HK-2 (cell line): ENCODE data around the gene TEX44.
"Not testable (repeated sequence)": the region's sequence is repeated elsewhere in the genome, so short reads cannot be mapped to it uniquely, and the experiment has no call there.

Experiments
- DNase-seq: peaks from one replicate; pipeline ENCODE4 v3.0.0-alpha.2; 2018; ENCODE audit not compliant: unreplicated experiment

Gene TEX44

DNA sequence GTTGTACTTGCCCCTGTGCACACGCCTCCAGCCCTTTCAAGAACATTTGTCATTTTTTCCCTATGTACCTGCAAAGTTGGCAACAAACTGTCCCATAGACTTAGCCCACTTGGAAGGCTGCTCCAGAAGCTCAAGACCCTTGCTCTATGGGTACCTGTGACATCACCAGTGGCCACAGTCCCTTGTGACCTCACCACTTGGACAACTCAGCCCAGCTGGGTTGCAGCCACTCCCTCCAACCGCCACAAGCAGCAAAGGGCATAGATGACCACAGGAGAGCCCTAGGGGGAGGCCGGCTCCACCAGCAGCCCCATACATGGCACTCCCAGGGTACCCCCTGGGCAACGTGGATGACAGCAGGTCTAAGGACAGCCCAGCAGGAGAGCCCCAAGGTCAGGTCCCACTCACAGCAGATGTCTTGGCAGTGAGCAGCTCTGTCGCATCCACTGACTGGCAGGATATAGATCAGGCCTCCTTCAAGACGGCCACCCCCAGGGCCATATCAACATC, at the start of gene TEX44:
Gene TEX44, plus strand, starts transcription at position 229 of the 510 bp plus-strand sequence. Its CDS starts 88 bp downstream, at position 317.
- DNase-seq, result no peak

DNA sequence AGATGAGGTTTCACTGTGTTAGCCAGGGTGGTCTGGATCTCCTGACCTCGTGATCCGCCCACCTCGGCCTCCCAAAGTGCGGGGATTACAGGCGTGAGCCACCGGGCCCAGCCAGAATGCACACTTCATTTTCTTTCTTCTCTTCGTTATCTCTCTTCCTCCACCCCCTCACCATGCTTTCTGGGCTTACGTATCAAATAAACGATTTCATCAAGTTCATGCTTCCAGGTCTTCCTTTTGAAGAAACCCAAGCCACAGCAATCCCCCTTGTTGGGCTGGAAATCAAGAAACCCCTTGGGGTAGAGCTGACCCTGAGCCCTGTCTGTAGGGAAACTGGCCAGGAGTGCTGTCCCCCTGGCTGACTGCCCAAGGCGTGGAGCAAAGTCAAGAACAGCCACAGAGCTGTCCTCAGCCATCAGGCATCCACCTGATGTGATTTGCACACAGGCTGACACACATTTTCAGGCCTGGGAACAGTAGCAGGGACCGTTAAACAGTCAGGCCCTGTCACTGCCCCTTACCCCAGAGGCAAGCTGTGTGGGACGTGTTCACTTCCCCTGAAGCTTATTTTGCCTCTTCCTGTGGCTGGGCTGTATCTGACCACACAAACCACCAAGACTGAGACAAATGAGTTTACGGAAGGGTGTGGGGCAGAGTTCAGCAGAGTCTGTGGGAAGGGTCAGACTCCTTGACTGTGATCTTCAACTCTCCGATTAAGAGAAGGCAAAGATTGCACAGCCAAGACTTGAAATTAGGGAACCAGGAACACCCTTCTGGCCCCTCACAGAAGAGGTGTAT, 47.4 kb upstream of the TEX44 start:
- peak; percentile 60 for DNase-seq

DNA sequence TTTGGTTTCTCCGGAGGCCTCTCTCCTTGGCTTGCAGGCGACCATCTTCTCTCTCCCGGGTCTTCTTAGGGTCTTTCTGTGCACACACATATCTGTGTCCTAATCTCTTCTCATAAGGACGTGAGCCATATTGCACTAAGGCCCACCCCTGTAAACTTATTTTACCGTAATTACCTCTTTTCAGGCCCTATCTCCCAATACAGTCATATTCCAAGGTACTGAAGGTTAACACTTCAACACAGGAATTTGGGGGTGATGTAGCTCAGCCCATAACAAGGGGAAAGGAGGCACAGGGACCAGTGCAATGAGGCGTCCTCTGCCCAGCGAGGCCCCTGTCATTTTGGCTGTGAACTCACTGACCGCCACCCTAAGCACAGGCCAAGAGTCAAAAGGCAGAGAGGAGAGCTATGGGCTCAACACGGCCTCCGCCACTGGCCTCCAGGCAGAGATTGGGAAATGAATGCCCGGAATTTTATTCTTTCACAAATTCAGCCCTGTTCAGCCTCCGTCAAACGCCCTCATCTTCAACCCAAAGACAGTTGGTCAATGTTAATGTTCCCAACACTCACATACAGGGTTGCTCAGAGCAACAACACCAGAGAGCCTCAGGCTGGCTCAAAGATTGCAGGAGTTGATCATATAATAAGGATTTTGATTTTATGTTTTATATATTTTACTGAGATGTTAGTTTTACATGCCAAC, 46.5 kb upstream of the TEX44 start:
- DNase-seq, result no peak

DNA sequence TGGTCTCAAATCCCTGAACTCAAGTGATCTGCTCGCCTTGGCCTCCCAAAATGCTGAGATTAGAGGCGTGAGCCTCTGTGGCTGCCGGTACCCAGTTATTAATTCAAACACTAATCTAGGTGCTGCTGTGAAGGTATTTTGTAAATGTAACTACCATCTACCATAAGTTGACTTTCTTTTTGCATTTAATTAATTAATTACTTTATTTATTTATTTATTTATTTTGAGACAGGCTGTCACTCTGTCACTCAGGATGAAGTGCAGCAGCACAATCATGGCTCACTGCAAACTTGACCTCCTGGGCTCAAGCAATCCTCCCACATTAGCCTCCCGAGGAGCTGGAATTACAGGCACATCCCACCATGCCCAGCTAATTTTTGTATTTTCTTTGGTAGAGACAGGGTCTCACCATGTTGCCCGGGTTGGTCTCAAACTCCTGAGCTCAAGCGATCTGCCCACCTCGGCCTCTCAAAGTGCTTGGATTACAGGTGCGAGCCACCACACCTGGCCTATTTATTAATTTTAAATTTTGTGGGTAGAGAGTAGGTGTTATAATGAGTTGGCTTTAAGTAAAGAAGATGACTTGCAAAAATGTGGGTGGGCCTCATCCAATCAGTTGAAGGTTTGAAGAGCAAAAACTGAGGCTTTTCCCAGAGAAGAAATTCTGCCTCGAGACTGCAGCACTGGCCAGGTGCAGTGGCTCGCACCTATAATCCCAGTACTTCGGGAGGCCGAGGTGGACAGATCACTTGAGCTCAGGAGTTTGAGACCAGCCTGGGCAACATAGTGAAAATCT, 45.2 kb upstream of the TEX44 start:
- no peak for DNase-seq

DNA sequence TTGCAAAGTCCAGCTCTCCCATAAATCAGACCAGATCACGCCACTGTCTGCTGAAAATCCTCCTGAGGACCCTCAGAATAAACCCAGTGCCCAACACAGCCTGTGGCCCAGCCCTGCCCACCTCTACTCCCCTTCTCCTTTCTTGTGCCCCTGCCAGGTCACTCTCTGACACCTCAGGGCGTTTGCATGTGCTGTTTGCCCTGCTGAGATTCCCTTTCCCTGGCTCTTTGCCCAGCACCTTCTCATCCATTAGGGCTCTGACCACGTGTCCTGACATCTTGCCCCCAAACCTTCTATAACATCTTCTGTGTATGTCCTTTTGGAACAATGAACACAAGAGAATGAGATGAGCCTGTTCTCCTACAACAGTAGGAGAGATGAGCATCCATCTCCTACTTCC, 43.9 kb upstream of the TEX44 start:
- DNase-seq, result no peak

DNA sequence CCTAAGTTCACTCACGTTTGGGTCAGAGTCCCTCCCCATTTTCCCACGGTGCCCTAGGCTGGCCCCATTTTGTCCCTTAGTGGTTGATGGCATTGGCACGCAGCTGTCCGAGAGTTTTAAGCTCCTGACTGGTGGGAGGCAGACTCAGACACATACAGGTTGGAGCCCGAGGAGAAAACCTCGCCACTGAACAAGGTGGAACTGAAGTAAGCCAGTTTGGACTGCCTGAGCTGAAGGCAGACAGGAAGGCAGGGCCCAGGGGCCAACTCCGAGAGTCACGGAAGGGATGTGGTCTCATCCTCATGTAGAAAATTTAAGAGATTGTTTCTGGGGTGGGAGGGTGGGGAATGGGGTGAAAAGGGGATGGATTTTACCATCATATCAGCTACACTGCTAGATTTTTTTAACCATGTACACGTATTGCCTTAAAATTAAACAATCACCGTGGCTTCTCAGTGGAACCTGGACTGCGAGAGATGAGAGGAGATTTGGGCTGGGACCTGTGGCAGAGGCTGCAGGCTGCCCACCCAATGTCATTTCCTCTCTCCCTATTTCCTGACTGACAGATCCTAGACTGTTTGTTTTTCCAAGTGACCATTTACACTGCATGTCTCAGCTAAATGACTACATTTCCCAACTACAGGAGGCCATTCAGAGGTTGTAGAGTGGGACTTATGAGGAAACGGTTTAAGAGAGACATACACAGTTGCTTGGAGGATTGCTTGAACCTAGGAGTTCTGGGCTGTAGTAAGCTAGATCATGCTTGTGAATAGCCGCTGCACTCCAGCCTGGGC, 43.0 kb upstream of the TEX44 start:
- no peak for DNase-seq

DNA sequence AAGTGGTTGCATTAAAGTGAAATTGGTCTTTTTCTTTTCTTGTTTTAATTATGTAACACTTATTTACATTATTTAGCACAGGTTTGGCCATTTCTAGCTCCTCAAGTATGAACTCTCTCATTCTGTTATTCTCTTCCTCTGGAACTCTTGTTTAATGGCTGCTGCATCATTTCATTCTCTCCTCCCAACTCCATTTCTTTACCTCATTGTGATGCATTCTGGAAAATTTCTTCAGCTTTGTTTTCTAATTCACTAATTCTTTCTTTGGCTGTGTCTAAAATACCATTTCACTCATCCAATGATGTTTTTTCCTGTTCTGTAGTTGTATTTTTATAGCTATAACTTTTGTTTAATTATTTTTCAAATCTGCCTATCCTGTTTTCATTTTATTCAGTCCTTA, 39.9 kb upstream of the TEX44 start:
- no peak for DNase-seq

DNA sequence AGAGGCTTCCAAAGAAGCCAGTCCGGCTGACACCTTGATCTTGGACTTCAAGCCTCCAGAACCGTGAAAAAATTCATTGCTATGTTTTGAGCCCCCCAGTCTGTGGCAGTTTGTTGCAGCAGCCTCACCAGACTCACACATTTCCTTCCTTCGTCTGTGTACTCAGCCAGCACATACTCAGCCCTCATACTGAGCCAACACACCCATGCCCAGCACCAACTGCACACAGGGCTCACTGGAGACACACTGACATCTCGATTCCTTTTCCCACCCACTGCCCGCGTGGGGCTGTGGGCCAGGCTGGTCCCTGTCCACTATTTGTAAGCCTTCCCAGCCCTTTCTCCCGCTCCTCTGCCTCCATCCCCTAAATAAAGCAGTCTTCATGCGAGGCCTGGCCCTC, 38.3 kb upstream of the TEX44 start:
- no peak for DNase-seq

DNA sequence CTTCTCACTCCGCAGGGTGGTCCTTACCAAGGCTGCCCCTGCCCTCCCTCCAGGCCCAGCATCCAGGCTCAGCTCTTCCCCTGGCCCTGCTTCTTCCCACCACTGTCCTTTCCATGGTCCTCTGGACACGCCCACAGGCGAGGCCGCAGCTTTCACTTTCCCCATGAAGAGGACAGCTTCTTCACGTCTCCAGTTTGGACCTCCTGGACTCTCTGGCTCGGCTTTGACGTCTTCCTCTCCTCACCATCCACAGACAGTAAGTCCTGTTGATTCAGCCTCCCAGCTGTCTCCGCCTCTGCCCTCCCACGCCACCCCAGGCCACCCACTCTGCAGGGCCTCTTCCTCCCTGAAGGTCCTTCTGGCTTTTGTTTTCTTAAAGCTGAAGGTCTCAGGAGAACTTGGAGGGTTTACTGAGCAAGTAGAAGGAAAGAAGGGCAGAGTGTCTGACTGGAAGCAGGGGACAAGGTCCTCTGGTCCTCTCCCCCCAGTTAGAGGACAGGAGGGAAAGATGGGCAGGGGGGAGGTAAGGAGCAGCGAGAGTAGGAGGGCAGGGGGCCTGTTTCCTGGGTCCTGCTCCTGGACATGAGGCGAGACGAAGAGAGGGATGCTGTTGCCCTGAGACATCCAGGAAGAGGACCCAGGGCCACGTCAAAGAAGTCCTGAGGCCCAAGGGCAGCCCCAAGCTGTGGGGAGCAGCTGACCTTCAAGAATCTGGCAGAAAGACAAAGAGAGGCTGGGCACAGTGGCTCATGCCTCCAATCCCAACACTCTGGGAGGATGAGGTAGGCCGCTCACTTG, 37.7 kb upstream of the TEX44 start:
- DNase-seq, result no peak

DNA sequence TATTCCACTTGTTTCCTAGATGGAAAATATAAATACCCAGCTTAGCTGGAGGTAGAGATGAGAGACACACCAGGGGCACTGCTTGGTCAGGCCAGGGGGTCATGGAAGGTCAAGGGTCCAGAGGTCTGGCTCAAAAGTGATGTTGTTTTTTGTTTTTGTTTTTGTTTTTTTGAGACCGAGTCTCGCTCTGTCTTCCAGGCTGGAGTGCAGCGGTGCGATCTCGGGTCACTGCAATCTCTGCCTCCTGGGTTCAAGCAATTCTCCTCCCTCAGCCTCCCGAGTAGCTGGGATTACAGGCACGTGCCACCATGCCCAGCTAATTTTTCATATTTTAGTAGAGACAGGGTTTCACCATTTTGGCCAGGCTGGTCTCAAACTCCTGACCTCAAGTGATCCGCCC, 36.2 kb upstream of the TEX44 start:
- DNase-seq, result not testable (repeated sequence)

DNA sequence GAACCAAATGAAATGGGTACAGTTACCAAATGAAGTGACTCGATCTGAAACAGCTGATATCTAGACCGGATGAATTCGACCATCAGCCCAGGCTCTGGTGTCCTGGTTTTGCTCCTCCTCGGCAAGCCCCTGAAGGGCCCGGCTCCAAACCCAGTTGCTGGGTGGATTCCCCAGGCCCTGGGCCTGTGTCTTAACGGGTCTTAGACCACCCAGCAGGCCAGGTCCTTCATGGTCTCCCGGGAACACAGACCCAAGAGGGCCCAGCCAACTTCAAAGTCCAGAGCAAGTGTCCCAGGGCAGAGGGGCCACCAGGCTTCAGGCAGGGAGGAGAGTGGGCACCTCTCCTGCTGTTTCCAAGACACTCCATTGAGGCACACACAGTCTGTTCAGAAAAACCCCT, 35.7 kb upstream of the TEX44 start:
- no peak for DNase-seq

DNA sequence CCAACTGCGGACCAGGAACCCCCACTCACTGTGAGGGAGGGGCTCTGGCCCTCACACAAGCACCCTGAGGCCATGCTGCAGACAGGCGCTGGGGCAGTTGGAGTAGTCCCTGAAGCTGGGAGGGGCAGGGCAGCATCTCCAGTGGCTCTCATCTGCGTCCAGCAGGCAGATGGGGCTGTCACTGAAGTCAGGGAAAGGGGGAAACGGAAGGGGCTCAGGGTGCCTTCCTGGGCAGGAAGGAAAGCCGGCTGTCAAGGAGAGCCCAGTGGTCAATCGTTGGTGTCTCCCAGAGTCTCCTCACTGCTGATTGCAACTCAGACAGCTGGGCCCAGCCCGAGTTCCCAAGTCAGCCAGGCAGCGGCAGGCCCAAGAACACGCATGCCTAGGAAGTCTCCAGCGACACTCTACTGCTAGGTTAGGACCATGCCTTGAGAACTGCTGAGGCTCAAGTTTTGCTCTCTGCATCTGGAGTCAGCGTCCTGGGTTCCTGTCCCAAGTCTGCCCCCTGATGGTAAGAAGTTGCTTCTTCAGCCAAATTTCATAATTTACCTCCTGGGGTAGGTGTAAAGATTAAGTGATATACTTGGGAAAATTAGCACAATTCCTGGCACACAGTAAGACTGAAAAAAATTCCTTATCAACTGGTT, 35.0 kb upstream of the TEX44 start:
- DNase-seq, result peak; percentile 47

DNA sequence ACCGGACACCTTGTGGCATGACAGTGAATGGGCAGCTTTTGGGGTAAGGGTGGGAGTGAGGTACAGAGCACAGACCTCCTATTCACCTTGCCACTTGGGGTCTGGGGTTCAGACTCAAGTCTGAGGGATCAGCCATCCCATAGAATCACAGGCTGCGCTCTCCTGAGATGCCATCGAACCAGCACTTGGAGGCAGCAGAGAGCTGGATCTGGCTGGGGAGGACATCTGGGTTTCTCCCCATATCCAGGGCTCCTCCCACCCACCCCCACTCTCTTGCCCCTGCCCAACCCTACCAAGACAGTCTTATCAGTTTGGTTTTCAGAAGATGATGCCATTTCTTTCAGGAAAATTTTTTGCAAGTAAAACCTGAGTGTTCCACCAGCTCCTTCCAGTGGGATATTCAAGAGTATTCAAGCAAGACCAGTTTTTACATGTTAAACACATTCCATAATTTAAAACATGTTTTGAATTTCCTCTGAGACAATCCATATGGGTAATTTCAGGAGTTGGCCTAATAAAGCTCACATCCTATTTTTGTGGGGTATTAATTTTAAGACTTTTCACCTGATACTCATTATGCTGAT, 29.2 kb upstream of the TEX44 start:
- DNase-seq, result peak; percentile 37

DNA sequence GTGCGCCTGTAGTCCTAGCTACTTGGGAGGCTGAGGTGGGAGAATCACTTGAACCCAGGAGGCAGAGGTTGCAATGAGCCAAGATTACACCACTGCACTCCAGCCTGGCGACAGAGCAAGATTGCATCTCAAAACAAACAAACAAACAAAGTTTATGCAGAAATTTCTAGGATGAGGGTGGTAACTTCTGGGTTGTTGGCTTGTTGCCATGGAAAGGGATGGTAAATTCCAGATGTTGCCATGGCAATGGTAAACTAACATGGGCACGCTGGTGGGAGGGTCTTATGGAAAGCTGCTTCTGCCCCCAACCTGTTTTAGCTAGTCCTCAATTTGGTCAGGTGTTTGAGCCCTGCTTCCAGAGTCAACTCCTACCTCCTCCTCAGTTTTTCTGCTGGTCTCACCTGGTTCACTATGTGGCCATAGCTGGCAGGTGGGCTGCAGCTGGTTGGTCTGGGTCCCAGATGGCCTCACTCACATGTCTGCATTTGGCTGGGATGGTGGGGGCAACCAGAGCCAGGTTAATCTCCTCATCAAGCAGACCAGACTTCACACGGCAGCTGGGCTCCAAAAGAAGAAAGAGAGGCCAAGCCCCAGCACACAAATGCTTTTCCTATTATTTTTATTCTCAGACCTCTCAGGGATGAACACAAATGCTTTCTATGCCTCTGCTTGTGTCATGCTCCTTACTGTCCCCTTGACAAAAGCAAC, 26.6 kb upstream of the TEX44 start:
- no peak for DNase-seq

DNA sequence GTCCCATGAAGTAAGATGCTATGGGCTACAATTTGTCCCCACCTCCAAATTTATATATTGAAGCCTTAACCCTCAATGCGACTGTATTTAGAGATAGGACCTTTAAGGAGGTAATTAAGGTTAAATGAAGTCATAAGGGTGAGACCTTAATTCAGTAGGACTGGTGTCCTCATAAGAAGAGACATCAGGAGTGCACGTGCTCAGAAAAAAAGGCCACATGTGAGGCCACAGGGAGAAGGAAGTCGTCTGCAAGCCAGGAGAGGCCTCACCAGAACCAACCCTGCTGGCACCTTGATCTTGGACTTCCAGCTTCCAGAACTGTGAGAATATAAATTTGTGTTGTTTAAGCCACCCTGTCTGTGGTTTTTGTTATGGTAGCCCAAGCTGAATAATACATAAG, 25.5 kb upstream of the TEX44 start:
- no peak for DNase-seq

DNA sequence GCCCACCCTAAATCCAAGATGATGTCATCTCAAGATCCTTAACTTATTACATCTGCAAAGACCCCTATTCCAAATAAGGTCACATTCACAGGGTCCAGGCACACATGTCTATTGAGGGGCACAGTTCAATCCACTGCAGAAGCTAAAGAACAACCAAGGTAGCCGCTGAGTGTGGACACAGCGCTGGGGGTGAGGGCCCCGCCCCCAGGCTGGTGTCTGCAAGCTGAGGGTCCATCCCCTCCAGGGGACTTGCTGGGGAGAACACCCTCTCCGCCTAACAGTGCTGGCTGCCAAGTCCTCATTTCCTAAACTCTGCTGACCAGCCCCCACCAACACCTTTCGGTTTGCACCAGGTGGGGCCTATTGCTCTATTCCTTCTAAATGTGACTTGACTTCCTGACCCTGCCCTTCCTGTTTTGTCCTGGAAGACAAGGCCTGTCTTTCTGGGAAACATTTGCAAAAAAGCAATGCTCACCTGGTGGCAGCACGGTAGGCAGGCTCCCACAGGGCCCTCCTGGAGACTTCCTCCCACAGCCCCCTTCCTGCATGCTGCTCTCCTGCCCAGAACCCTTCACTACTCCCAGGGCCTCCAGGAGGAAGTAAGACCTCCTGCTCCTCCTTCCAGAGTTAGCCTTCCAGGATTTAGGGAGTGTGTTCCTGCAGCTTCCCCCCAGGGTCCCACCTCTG, 24.4 kb upstream of the TEX44 start:
- DNase-seq, result no peak

DNA sequence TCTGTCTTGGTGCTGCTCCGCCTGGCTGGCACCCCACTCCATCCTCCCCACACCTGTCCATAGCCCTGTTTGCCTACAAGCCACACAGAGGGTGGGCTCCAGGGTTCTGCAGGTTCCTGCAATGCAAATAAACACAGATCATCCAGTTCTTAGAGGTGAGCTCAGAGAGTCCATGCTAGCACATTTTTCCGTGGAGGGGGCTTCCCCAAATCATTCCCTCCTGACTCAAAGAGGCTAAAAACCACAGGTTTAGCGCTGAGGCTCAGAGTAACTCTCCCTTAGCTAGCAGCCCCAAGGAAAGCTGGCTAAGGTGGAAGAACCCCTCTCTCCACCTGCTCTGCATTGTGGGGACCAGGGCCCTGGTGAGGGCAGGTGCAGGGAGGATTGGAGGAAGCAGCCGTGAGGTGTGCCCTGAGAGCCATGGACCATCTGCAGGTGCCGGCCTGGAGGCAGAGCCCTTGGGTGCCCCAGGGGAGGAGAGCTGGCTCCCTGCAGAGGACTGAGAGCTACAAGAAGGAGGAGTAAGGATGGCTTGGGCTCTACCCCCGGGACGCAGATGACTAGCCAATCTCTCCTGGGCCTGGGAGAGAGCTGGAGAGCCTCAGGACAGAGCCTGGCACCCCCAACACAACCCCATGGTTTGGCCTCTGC, 23.8 kb upstream of the TEX44 start:
- no peak for DNase-seq

DNA sequence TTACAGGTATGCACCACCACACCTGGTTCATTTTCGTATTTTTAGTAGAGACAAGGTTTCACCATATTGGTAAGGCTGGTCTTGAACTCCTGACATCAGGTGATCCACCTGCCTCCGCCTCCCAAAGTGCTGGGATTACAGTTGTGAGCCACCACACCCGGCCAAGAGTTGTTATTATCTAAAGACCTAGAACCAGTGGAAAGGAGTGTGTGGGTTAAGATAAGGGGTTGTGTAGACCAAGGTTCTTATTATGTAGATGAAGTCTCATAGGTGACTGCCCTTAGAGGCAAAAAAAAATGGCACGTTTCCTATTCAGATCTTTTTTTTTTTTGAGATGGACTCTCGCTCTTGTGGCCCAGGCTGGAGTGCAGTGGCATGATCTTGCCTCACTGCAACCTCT, 21.7 kb upstream of the TEX44 start:
- DNase-seq, result not testable (repeated sequence)
